ENCODE measurements around the gene VIPR2.

DNA sequence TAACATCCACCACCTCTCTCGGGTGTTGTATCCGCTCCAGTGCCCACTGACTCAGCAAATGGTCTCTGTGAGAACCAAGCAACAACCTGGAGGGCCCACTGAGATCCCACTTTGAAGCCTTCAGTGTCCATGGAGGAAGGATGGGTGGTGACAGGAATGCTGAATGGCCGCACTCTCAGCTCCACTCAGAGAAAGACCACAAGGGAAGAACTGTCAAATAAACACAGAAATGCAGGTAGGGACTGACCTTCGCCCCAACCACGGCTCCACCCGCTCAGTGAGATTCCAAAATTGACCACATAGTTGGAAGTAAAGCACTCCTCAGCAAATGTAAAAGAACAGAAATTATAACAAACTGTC, 65.8 kb downstream of the VIPR2 start:
- TF ChIP-seq ZFX (IDR thresholded peaks at IDR 0.05): no peak
- TF ChIP-seq, protein P1, sequence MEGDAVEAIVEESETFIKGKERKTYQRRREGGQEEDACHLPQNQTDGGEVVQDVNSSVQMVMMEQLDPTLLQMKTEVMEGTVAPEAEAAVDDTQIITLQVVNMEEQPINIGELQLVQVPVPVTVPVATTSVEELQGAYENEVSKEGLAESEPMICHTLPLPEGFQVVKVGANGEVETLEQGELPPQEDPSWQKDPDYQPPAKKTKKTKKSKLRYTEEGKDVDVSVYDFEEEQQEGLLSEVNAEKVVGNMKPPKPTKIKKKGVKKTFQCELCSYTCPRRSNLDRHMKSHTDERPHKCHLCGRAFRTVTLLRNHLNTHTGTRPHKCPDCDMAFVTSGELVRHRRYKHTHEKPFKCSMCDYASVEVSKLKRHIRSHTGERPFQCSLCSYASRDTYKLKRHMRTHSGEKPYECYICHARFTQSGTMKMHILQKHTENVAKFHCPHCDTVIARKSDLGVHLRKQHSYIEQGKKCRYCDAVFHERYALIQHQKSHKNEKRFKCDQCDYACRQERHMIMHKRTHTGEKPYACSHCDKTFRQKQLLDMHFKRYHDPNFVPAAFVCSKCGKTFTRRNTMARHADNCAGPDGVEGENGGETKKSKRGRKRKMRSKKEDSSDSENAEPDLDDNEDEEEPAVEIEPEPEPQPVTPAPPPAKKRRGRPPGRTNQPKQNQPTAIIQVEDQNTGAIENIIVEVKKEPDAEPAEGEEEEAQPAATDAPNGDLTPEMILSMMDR (conservative IDR thresholded peaks at IDR 0.05): no peak
